GM13976 (cell line): Measurements from ENCODE around the gene SINHCAF.

ENCODE experiments used
- DNase-seq: peaks from one replicate; pipeline ENCODE4 v3.0.0; 2012; ENCODE audit warnings: low spot score
- CTCF ChIP-seq: IDR thresholded peaks from 2 replicates; pipeline ENCODE4 v1.5.1; 2012; ENCODE audit warnings: borderline replicate concordance, mild to moderate bottlenecking; ENCODE audit not compliant: insufficient read depth; ENCODE audit errors: extremely low read depth, missing control alignments, control extremely low read depth
- in situ Hi-C: fragments of 300-500 bp; cut with MboI; formaldehyde crosslinking; loops from one replicate; pipeline ENCODE4 v1.12.0; 2022; ENCODE audit warnings: low sequenced_read_pairs, mixed read lengths, inconsistent platforms; ENCODE audit not compliant: unreplicated experiment

SINHCAF gene

GRCh38 chr12:31298515-31298910 is 27.4 kb downstream of the SINHCAF start:
- no peak for DNase-seq
- in situ Hi-C loops, result no loop called here
- TF ChIP-seq CTCF, result no peak

GRCh38 chr12:31297572-31298514 is 28.1 kb downstream of the SINHCAF start:
- TF ChIP-seq CTCF, result no peak
- in situ Hi-C loops, result no loop called here
- DNase-seq, result no peak

GRCh38 chr12:31289441-31289840 is 36.5 kb downstream of the SINHCAF start:
- no peak for DNase-seq
- in situ Hi-C loops, result no loop called here
- TF ChIP-seq CTCF, result no peak

GRCh38 chr12:31288381-31288780 is 37.6 kb downstream of the SINHCAF start:
- TF ChIP-seq CTCF, result no peak
- no peak for DNase-seq
- in situ Hi-C loops, result no loop called here

GRCh38 chr12:31280183-31280582 is 45.8 kb downstream of the SINHCAF start:
- no peak for TF ChIP-seq CTCF
- in situ Hi-C loops, result no loop called here
- DNase-seq, result no peak

GRCh38 chr12:31279390-31279924 is 46.5 kb downstream of the SINHCAF start:
- no peak for TF ChIP-seq CTCF
- in situ Hi-C loops, result no loop called here
- no peak for DNase-seq
